ENCODE results near the gene BCL6.

- no peak for TF ChIP-seq TAF1 (IDR thresholded peaks at IDR 0.05; ENCODE audit: borderline replicate concordance, low read depth, low read length)
- no peak for TF ChIP-seq POLR2A (IDR thresholded peaks at IDR 0.05; ENCODE audit: low read depth, low read length)
- no peak for TF ChIP-seq POLR2AphosphoS5 (IDR thresholded peaks at IDR 0.05; ENCODE audit: low read depth, low read length)
These were observed 30.8 kb downstream of the BCL6 start for GRCh38 chr3:187714404-187714979.

Data from GM12892 (cell line).